ENCODE measurements around the gene OR5L1. TPM values are rescaled to one million over a fixed set of nuclear protein-coding genes. Genes with fewer than 3 reads are reported as not detected.

OR5L1 gene
- total RNA-seq, 1 donor from 2014 or later, result not detected

DNA sequence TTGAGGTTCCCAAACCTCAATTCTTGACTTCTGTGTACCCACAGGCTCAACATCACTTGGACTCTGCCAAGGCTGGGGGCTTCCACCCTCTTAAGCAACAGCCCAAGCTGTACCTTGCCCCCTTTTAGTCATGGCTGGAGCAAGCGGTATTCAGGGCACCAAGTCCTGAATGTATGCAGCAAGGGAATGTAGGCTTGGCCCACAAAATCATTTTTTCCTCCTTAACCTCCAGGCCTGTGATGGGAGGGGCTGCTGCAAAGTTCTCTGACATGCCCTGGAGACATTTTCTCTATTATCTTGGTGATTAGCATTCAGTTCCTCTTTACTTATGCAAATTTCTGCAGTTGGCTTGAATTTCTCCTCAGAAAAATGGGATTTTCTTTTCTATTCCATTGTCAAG lies 4.9 kb upstream of the OR5L1 start:
- Mint-ChIP-seq H3K27me3 (no peaks in the 10 kb centered on the region), H3K36me3 (ENCODE audit: insufficient read depth) (peaks cover 3% of the 10 kb centered on the region), H3K4me1 (ENCODE audit: low read depth) (no peaks in the 10 kb centered on the region), H3K9me3 (ENCODE audit: low read depth) (peaks cover 59% of the 10 kb centered on the region), H3K27ac (no peak overlapping the region), H3K4me3 (ENCODE audit: low read depth) (no peak overlapping the region)
- DNase-seq (ENCODE audit: low spot score, unreplicated experiment), result no peak
- TF ChIP-seq, protein P1, sequence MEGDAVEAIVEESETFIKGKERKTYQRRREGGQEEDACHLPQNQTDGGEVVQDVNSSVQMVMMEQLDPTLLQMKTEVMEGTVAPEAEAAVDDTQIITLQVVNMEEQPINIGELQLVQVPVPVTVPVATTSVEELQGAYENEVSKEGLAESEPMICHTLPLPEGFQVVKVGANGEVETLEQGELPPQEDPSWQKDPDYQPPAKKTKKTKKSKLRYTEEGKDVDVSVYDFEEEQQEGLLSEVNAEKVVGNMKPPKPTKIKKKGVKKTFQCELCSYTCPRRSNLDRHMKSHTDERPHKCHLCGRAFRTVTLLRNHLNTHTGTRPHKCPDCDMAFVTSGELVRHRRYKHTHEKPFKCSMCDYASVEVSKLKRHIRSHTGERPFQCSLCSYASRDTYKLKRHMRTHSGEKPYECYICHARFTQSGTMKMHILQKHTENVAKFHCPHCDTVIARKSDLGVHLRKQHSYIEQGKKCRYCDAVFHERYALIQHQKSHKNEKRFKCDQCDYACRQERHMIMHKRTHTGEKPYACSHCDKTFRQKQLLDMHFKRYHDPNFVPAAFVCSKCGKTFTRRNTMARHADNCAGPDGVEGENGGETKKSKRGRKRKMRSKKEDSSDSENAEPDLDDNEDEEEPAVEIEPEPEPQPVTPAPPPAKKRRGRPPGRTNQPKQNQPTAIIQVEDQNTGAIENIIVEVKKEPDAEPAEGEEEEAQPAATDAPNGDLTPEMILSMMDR (IDR thresholded peaks at IDR 0.05; ENCODE audit: unreplicated experiment), result no peak

DNA sequence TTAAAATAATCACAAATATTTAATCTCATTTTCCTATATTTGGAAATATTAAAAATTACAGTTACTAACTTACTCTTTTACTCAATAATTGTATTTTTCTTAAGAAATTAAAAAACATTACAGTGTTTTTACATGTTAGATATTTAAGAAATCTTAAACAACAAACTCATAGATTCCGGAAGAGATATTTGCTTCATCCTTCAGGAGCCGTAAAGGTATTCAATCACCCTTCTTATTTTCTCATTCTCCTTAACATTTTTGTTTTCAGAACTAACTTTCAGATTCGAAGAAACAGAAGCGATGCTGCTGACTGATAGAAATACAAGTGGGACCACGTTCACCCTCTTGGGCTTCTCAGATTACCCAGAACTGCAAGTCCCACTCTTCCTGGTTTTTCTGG lies 8.2 kb downstream of the OR5L1 start, which contains the start of gene OR5D18:
Gene OR5D18 (plus strand): TSS at position 301 of the 400 bp plus-strand sequence. CDS start 0 bp downstream, at position 301.
- no peak within 1 kb of the TSS for H3K4me3 Mint-ChIP-seq (ENCODE audit: low read depth)
- no peak within 1 kb of the TSS for H3K27ac Mint-ChIP-seq
- TF ChIP-seq, protein P1 (IDR thresholded peaks at IDR 0.05; ENCODE audit: unreplicated experiment), result no peak
- no peak for DNase-seq (ENCODE audit: low spot score, unreplicated experiment)
- H3K4me1 Mint-ChIP-seq (ENCODE audit: low read depth), result no peaks in the 10 kb centered on the region
- H3K36me3 Mint-ChIP-seq (ENCODE audit: insufficient read depth), result no peaks in the 10 kb centered on the region
- no peaks in the 10 kb centered on the region for H3K27me3 Mint-ChIP-seq
- H3K9me3 Mint-ChIP-seq (ENCODE audit: low read depth), result peaks cover 54% of the 10 kb centered on the region

DNA sequence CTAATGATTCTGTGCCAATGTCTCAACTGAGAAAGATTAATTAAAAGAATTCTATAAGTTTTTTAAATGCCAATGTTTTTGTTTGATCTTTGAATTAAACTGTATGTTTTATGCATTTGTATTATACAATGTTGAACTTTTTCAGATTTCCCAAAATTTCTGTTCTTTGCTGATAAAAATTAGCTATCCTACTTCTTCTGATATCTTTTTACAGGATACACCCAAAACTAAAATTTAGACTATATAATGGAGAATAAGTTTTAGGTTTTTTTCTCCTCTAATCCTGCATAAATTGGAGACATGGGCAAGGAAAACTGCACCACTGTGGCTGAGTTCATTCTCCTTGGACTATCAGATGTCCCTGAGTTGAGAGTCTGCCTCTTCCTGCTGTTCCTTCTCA lies 15.8 kb downstream of the OR5L1 start, which contains the start of gene OR5L2:
Gene OR5L2 (plus strand): TSS at position 301 of the 400 bp plus-strand sequence. CDS start 0 bp downstream, at position 301.
- DNase-seq (ENCODE audit: low spot score, unreplicated experiment), result no peak
- Mint-ChIP-seq H3K4me3 (ENCODE audit: low read depth) (no peak within 1 kb of the TSS), H3K36me3 (ENCODE audit: insufficient read depth) (no peaks in the 10 kb centered on the region), H3K27ac (no peak within 1 kb of the TSS), H3K27me3 (no peaks in the 10 kb centered on the region), H3K9me3 (ENCODE audit: low read depth) (peaks cover 43% of the 10 kb centered on the region), H3K4me1 (ENCODE audit: low read depth) (no peaks in the 10 kb centered on the region)
- TF ChIP-seq, protein P1 (IDR thresholded peaks at IDR 0.05; ENCODE audit: unreplicated experiment), result no peak

DNA sequence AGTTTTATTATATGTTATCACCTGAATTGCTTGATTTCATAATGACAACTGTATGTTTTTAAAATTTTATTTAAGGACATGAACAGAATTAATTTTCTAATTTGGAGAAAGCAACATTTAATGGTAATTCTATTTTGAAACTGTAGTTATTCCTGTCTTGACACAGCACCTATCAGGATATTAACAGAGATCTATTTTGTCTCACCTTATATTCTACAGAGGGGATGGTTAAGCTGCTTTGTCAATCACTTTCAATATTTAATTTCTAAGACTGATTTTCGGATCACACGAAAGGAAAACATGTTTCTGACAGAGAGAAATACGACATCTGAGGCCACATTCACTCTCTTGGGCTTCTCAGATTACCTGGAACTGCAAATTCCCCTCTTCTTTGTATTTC lies 27.3 kb downstream of the OR5L1 start, which contains the start of gene OR5D16:
Gene OR5D16 (plus strand): TSS at position 301 of the 400 bp plus-strand sequence. CDS start 0 bp downstream, at position 301.
- Mint-ChIP-seq H3K9me3 (ENCODE audit: low read depth) (peaks cover 42% of the 10 kb centered on the region), H3K27ac (peak within 1 kb of the TSS; percentile 9), H3K4me1 (ENCODE audit: low read depth) (no peaks in the 10 kb centered on the region), H3K4me3 (ENCODE audit: low read depth) (no peak within 1 kb of the TSS), H3K36me3 (ENCODE audit: insufficient read depth) (no peaks in the 10 kb centered on the region), H3K27me3 (no peaks in the 10 kb centered on the region)
- TF ChIP-seq, protein P1 (IDR thresholded peaks at IDR 0.05; ENCODE audit: unreplicated experiment), result no peak
- DNase-seq (ENCODE audit: low spot score, unreplicated experiment), result no peak

DNA sequence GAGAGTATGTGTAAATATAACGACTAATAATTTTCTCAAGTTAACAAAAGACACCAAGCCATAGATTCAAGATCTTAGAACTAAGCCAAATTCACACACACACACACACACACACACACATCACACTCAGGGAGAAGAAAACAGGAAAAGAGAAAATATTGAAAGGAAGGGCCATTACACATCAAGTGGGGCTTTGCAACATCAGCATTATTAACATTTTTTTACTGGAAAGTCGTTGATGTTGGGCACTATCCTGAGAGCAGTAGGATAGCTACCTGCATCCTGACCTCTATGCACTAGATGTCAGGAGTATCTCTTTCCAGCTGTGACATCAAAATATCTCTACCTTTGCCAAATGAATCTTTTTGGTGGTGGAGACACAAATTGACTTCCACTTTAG lies 36.3 kb downstream of the OR5L1 start:
- DNase-seq (ENCODE audit: low spot score, unreplicated experiment), result no peak
- H3K36me3 Mint-ChIP-seq (ENCODE audit: insufficient read depth), result no peaks in the 10 kb centered on the region
- H3K27me3 Mint-ChIP-seq, result no peaks in the 10 kb centered on the region
- H3K27ac Mint-ChIP-seq, result no peak overlapping the region
- TF ChIP-seq, protein P1 (IDR thresholded peaks at IDR 0.05; ENCODE audit: unreplicated experiment), result no peak
- peaks cover 48% of the 10 kb centered on the region for H3K9me3 Mint-ChIP-seq (ENCODE audit: low read depth)
- no peak overlapping the region for H3K4me3 Mint-ChIP-seq (ENCODE audit: low read depth)
- H3K4me1 Mint-ChIP-seq (ENCODE audit: low read depth), result no peaks in the 10 kb centered on the region

All from progenitor cell of endocrine pancreas (in vitro differentiated cells).